HepG2 (cell line): Measurements from ENCODE around the gene SMIM29. TPM values are rescaled to one million over a fixed set of nuclear protein-coding genes. Genes with fewer than 3 reads are reported as not detected.

Experiments
- AFF4 ChIP-seq: sonication (generic); formaldehyde crosslinking; IDR thresholded peaks from 2 replicates; pipeline ENCODE4 v1.4.0; 2020; ENCODE audit warnings: missing genetic modification reagents
- AHDC1 ChIP-seq: sonication (generic); formaldehyde crosslinking; IDR thresholded peaks from 2 replicates; pipeline ENCODE4 v1.5.1; 2020; ENCODE audit warnings: mild to moderate bottlenecking, missing genetic modification reagents, borderline replicate concordance
- DMTF1 ChIP-seq: sonication (generic); formaldehyde crosslinking; IDR thresholded peaks from 2 replicates; pipeline ENCODE4 v1.4.0; 2020; ENCODE audit warnings: mild to moderate bottlenecking, missing genetic modification reagents
- GMEB1 ChIP-seq: sonication (generic); formaldehyde crosslinking; IDR thresholded peaks from 2 replicates; pipeline ENCODE4 v1.5.1; 2020; ENCODE audit warnings: missing genetic modification reagents, mild to moderate bottlenecking, borderline replicate concordance
- HNRNPH1 ChIP-seq: fragments of 200-400 bp; formaldehyde crosslinking; optimal IDR thresholded peaks from 2 replicates; pipeline ENCODE3; 2017; ENCODE audit warnings: mild to moderate bottlenecking, low read depth, low read length
- HOXD1 ChIP-seq: sonication (generic); formaldehyde crosslinking; IDR thresholded peaks from 2 replicates; pipeline ENCODE4 v1.5.0; 2020; ENCODE audit warnings: missing genetic modification reagents
- ISL2 ChIP-seq: sonication (generic); formaldehyde crosslinking; IDR thresholded peaks from 2 replicates; pipeline ENCODE4 v1.5.0; 2020; ENCODE audit warnings: missing genetic modification reagents
- JUNB ChIP-seq: sonication (generic); formaldehyde crosslinking; IDR thresholded peaks from 2 replicates; pipeline ENCODE4 v1.8.0; 2022; ENCODE audit warnings: missing genetic modification reagents, mild to moderate bottlenecking, borderline replicate concordance
- RELA ChIP-seq: sonication (generic); formaldehyde crosslinking; IDR thresholded peaks from 2 replicates; pipeline ENCODE4 v1.4.0; 2020; ENCODE audit warnings: missing genetic modification reagents
- ZNF317 ChIP-seq: sonication (generic); formaldehyde crosslinking; IDR thresholded peaks from 2 replicates; pipeline ENCODE4 v1.5.0; 2020; ENCODE audit warnings: mild to moderate bottlenecking, missing genetic modification reagents
- ZNF335 ChIP-seq: sonication (generic); formaldehyde crosslinking; IDR thresholded peaks from 2 replicates; pipeline ENCODE4 v1.4.0; 2020; ENCODE audit warnings: missing genetic modification reagents
- ZNF432 ChIP-seq: sonication (generic); formaldehyde crosslinking; IDR thresholded peaks from 2 replicates; pipeline ENCODE4 v1.5.0; 2020; ENCODE audit warnings: missing genetic modification reagents, mild to moderate bottlenecking, borderline replicate concordance
- ZNF639 ChIP-seq: conservative IDR thresholded peaks from 2 replicates; pipeline ENCODE4 v1.6.1; 2018; ENCODE audit warnings: missing genetic modification reagents
- polyA plus RNA-seq, 8 experiments: library from polyadenylated mRNA; depleted of rRNA in 3 of 8; stranded (reverse) in 7 of 8; unstranded in 1 of 8; fragments of >200 nt; fragmentation: Illumina TruSeq in 4 of 8; extraction: Trizol in 4 of 8; gene quantifications; 2 replicates each; pipeline versions ENCODE4 v1.2.1 to v1.2.3, GENCODE V29; 2011 to 2016; ENCODE audit warnings: low read depth in 4 of 8, missing spikeins in 1 of 8, mixed read lengths in 1 of 8; ENCODE audit not compliant: insufficient read depth in 1 of 8
- total RNA-seq, 5 experiments: library from RNA; depleted of rRNA; stranded (reverse); fragments of >200 nt; fragmentation: Illumina TruSeq; extraction: Trizol; gene quantifications; 2 replicates each; pipeline ENCODE4 v1.2.3, GENCODE V29; 2016; ENCODE audit warnings: low read depth in 1 of 5

SMIM29 gene
- total and polyA plus RNA-seq, 2 of the 13 experiments (the other 11 are each of a cell fraction or from before 2014, with no cell fraction given): 8.8 to 15.3 TPM

- peak; percentile 60; the same call in 1 of the 2 replicates for TF ChIP-seq HOXD1 (CRISPR knock-in tag)
- TF ChIP-seq JUNB: no peak
- TF ChIP-seq ZNF432: no peak
- peak; percentile 98 for TF ChIP-seq ZNF335
- peak; percentile 45; the same call in 1 of the 2 replicates for TF ChIP-seq ZNF639 (CRISPR knock-in tag)
- peak; percentile 66 for TF ChIP-seq ISL2 (CRISPR knock-in tag)
- TF ChIP-seq HNRNPH1: no peak
- no peak for TF ChIP-seq ZNF317 (CRISPR knock-in tag)
- peak; percentile 18; the same call in 1 of the 2 replicates for TF ChIP-seq RELA (CRISPR knock-in tag)
- TF ChIP-seq GMEB1 (CRISPR knock-in tag): peak; percentile 85
- no peak for TF ChIP-seq AFF4 (CRISPR knock-in tag)
- peak; percentile 88 for TF ChIP-seq AHDC1
- TF ChIP-seq DMTF1 (CRISPR knock-in tag): no peak
Observed at GRCh38 chr6:34248727-34249468, at the start of gene SMIM29 (continued).
